AML-193 (cell line): ENCODE measurements around the gene CELF4.
A peak's percentile ranks its signal among the peaks of the same experiment; 100 is the strongest.

Experiments
- DNase-seq, 2 experiments: peaks; one replicate each; lab custom pipeline; 2025; lab: John Stamatoyannopoulos, UW

Gene CELF4

GRCh38 chr18:37346048-37346447 is 219.6 kb downstream of the CELF4 start:
- DNase-seq: no peak

- DNase-seq: no peak
These were observed 222.1 kb downstream of the CELF4 start for GRCh38 chr18:37343542-37343851.

- DNase-seq: no peak
These were observed 224.0 kb downstream of the CELF4 start for GRCh38 chr18:37341473-37342086.

GRCh38 chr18:37341016-37341415 is 224.6 kb downstream of the CELF4 start:
- DNase-seq: no peak

GRCh38 chr18:37339701-37340215 is 225.8 kb downstream of the CELF4 start:
- no peak for DNase-seq

- no peak for DNase-seq
These were observed 228.9 kb downstream of the CELF4 start for GRCh38 chr18:37336568-37337285.

- DNase-seq: no peak
These were observed 230.2 kb downstream of the CELF4 start for GRCh38 chr18:37335409-37335736.

GRCh38 chr18:37334631-37335408 is 230.8 kb downstream of the CELF4 start:
- no peak for DNase-seq

GRCh38 chr18:37332628-37333420 is 232.8 kb downstream of the CELF4 start:
- no peak for DNase-seq

GRCh38 chr18:37332219-37332618 is 233.4 kb downstream of the CELF4 start:
- DNase-seq: no peak

- DNase-seq: no peak
These were observed 235.4 kb downstream of the CELF4 start for GRCh38 chr18:37330173-37330572.

- no peak for DNase-seq
These were observed 236.5 kb downstream of the CELF4 start for GRCh38 chr18:37328946-37329719.

- DNase-seq: no peak
These were observed 238.5 kb downstream of the CELF4 start for GRCh38 chr18:37327063-37327577.

- DNase-seq: peak in 1 of 2 experiments; percentile 12
These were observed 243.0 kb downstream of the CELF4 start for GRCh38 chr18:37322492-37323035.

- DNase-seq: no peak
These were observed 243.8 kb downstream of the CELF4 start for GRCh38 chr18:37321582-37322491.

- no peak for DNase-seq
These were observed 245.3 kb downstream of the CELF4 start for GRCh38 chr18:37320317-37320716.

- no peak for DNase-seq
These were observed 246.9 kb downstream of the CELF4 start for GRCh38 chr18:37318360-37319355.

- DNase-seq: no peak
These were observed 248.1 kb downstream of the CELF4 start for GRCh38 chr18:37317486-37317885.

GRCh38 chr18:37316468-37316867 is 249.1 kb downstream of the CELF4 start:
- DNase-seq: no peak
